Activated naive CD4-positive, alpha-beta T cell treated with anti-CD3 and anti-CD28 coated beads for 36 hours (primary cell): ENCODE measurements around the gene REXO4. TPM values are rescaled to one million over a fixed set of nuclear protein-coding genes. Genes with fewer than 3 reads are reported as not detected.
"Not testable (repeated sequence)": the region's sequence is repeated elsewhere in the genome, so short reads cannot be mapped to it uniquely, and the experiment has no call there.

Source experiments
- CTCF ChIA-PET: fragments of 350-600 bp; sonication (Branson Sonifier 250); formaldehyde crosslinking; loops from one replicate; lab custom pipeline; 2021; ENCODE audit warnings: antibody characterized with exemption; lab: Charles Lee
- DNase-seq: peaks from one replicate; pipeline ENCODE4 v3.0.0-alpha.2; 2020
- H3K27ac Mint-ChIP-seq: one replicate; pipeline ENCODE4 v1.8.0; 2021; ENCODE audit warnings: mild to moderate bottlenecking, mixed read lengths
- H3K27me3 Mint-ChIP-seq: one replicate; pipeline ENCODE4 v1.8.0; 2021; ENCODE audit warnings: low read depth, mixed read lengths
- H3K36me3 Mint-ChIP-seq: one replicate; pipeline ENCODE4 v1.8.0; 2021; ENCODE audit warnings: low read depth, mixed read lengths
- H3K4me1 Mint-ChIP-seq: one replicate; pipeline ENCODE4 v1.8.0; 2021; ENCODE audit warnings: low read depth, mixed read lengths
- H3K4me3 Mint-ChIP-seq: one replicate; pipeline ENCODE4 v1.8.0; 2021; ENCODE audit warnings: mild to moderate bottlenecking, moderate library complexity, mixed read lengths
- H3K9me3 Mint-ChIP-seq: one replicate; pipeline ENCODE4 v1.8.0; 2021; ENCODE audit warnings: mixed read lengths
- intact Hi-C: fragments of 100-400 bp; cut with micrococcal nuclease; formaldehyde crosslinking; loops from one replicate; pipeline ENCODE4 v1.15.1; 2023
- total RNA-seq, 2 experiments: library from RNA; stranded (reverse); gene quantifications; one replicate each; pipeline ENCODE4 v1.2.3, GENCODE V29; 2021

The REXO4 gene
- total RNA-seq, 2 experiments from 2014 or later = 22.5 to 27.0 TPM

DNA sequence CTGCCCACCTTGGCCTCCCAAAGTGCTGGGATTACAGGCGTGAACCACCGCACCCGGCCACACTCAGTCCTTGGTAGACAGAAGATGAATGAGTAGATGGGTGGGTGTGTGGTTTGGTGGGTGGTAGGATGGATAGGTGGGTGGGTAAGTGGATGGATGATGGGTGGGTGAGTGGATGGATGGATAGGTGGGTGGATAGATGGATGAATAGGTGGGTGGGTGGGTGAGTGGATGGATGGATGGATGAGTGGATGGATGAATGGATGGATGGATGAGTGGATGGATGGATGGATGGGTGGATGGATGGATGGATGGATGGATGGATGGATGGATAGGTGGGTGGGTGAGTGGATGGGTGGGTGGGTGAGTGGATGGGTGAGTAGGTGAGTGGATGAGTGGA is 25.5 kb downstream of the REXO4 start:
- H3K4me3 Mint-ChIP-seq, H3K9me3 Mint-ChIP-seq, H3K27me3 Mint-ChIP-seq, intact Hi-C loops, H3K27ac Mint-ChIP-seq, H3K4me1 Mint-ChIP-seq, DNase-seq, H3K36me3 Mint-ChIP-seq, CTCF ChIA-PET: not testable (repeated sequence)

GRCh38 chr9:133391449-133391848 is 26.4 kb downstream of the REXO4 start:
- H3K4me1 Mint-ChIP-seq, H3K36me3 Mint-ChIP-seq, DNase-seq, H3K27me3 Mint-ChIP-seq, H3K9me3 Mint-ChIP-seq, intact Hi-C loops, H3K4me3 Mint-ChIP-seq, H3K27ac Mint-ChIP-seq, CTCF ChIA-PET: not testable (repeated sequence)

GRCh38 chr9:133390713-133391112 is 27.1 kb downstream of the REXO4 start:
- CTCF ChIA-PET = no interaction called here
- Mint-ChIP-seq H3K9me3 (no peaks in the 10 kb centered on the region), H3K27me3 (no peaks in the 10 kb centered on the region), H3K36me3 (no peaks in the 10 kb centered on the region), H3K4me3 (no peak overlapping the region), H3K4me1 (no peaks in the 10 kb centered on the region), H3K27ac (no peak overlapping the region)
- intact Hi-C loops = no loop called here
- DNase-seq = no peak

- intact Hi-C loops = no loop called here
- Mint-ChIP-seq H3K27me3 (no peaks in the 10 kb centered on the region), H3K36me3 (no peaks in the 10 kb centered on the region), H3K27ac (no peak overlapping the region), H3K9me3 (no peaks in the 10 kb centered on the region), H3K4me1 (no peaks in the 10 kb centered on the region), H3K4me3 (no peak overlapping the region)
- no peak for DNase-seq
- CTCF ChIA-PET = interaction anchor here (0.5 kb wide), 1 partner anchor 30 kb away, joined by 3 read pairs; no protein-coding TSS in a partner anchor
These were observed 28.2 kb downstream of the REXO4 start for GRCh38 chr9:133389562-133389961.

- Mint-ChIP-seq H3K36me3 (no peaks in the 10 kb centered on the region), H3K4me3 (no peak overlapping the region), H3K27ac (no peak overlapping the region), H3K4me1 (no peaks in the 10 kb centered on the region), H3K27me3 (no peaks in the 10 kb centered on the region), H3K9me3 (no peaks in the 10 kb centered on the region)
- DNase-seq = no peak
- CTCF ChIA-PET = no interaction called here
- intact Hi-C loops = no loop called here
These were observed 28.7 kb downstream of the REXO4 start for GRCh38 chr9:133389025-133389557.

GRCh38 chr9:133387680-133388079 is 30.1 kb downstream of the REXO4 start:
- Mint-ChIP-seq H3K9me3 (no peaks in the 10 kb centered on the region), H3K4me1 (no peaks in the 10 kb centered on the region), H3K27me3 (no peaks in the 10 kb centered on the region), H3K36me3 (no peaks in the 10 kb centered on the region), H3K27ac (no peak overlapping the region), H3K4me3 (no peak overlapping the region)
- intact Hi-C loops = no loop called here
- no peak for DNase-seq
- CTCF ChIA-PET = no interaction called here

GRCh38 chr9:133386338-133386737 is 31.5 kb downstream of the REXO4 start:
- Mint-ChIP-seq H3K4me1 (no peaks in the 10 kb centered on the region), H3K36me3 (no peaks in the 10 kb centered on the region), H3K27me3 (no peaks in the 10 kb centered on the region), H3K27ac (no peak overlapping the region), H3K9me3 (no peaks in the 10 kb centered on the region), H3K4me3 (no peak overlapping the region)
- intact Hi-C loops = no loop called here
- no peak for DNase-seq
- CTCF ChIA-PET = interaction anchor here (0.6 kb wide), 1 partner anchor 241 kb away, joined by 6 read pairs; no protein-coding TSS in a partner anchor

DNA sequence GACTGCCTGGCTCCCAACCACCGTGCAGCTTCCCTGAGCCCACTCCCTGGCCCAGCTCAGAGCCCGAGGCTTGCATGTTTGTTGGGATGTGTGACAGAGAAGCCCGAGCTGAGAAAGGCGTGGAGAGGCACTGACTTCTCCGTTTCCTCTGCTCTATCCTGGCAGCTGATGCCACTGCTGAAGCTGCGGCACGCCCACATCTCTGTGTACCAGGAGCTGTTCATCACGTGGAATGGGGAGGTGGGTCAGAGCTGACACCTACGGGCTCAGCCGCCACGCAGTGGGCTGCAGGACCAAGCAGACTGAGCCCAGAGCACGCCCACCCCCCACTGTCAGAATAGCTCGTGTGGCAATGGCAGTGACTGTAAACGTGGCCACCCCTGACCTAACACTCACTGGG is 32.4 kb downstream of the REXO4 start:
- no peaks in the 10 kb centered on the region for H3K9me3 Mint-ChIP-seq
- H3K4me1 Mint-ChIP-seq = no peaks in the 10 kb centered on the region
- no peak overlapping the region for H3K4me3 Mint-ChIP-seq
- no peak for DNase-seq
- no peaks in the 10 kb centered on the region for H3K27me3 Mint-ChIP-seq
- CTCF ChIA-PET = no interaction called here
- no peak overlapping the region for H3K27ac Mint-ChIP-seq
- intact Hi-C loops = no loop called here
- H3K36me3 Mint-ChIP-seq = no peaks in the 10 kb centered on the region

- H3K27me3 Mint-ChIP-seq = no peaks in the 10 kb centered on the region
- H3K27ac Mint-ChIP-seq = no peak overlapping the region
- no peak overlapping the region for H3K4me3 Mint-ChIP-seq
- CTCF ChIA-PET = no interaction called here
- no peaks in the 10 kb centered on the region for H3K4me1 Mint-ChIP-seq
- no peak for DNase-seq
- H3K9me3 Mint-ChIP-seq = no peaks in the 10 kb centered on the region
- intact Hi-C loops = no loop called here
- H3K36me3 Mint-ChIP-seq = no peaks in the 10 kb centered on the region
These were observed 33.0 kb downstream of the REXO4 start for GRCh38 chr9:133384736-133385321.

- Mint-ChIP-seq H3K4me3 (no peak overlapping the region), H3K27me3 (no peaks in the 10 kb centered on the region), H3K4me1 (no peaks in the 10 kb centered on the region), H3K27ac (no peak overlapping the region), H3K9me3 (no peaks in the 10 kb centered on the region), H3K36me3 (no peaks in the 10 kb centered on the region)
- intact Hi-C loops = no loop called here
- DNase-seq = no peak
- CTCF ChIA-PET = interaction anchor here (0.7 kb wide), 1 partner anchor 294 kb away, joined by 3 read pairs; no protein-coding TSS in a partner anchor
These were observed 34.4 kb downstream of the REXO4 start for GRCh38 chr9:133383438-133383837.

GRCh38 chr9:133382507-133383141 is 35.2 kb downstream of the REXO4 start:
- H3K36me3 Mint-ChIP-seq = no peaks in the 10 kb centered on the region
- no peak for DNase-seq
- H3K27ac Mint-ChIP-seq = no peak overlapping the region
- no peaks in the 10 kb centered on the region for H3K4me1 Mint-ChIP-seq
- H3K27me3 Mint-ChIP-seq = no peaks in the 10 kb centered on the region
- intact Hi-C loops = no loop called here
- H3K9me3 Mint-ChIP-seq = no peaks in the 10 kb centered on the region
- CTCF ChIA-PET = no interaction called here
- no peak overlapping the region for H3K4me3 Mint-ChIP-seq

DNA sequence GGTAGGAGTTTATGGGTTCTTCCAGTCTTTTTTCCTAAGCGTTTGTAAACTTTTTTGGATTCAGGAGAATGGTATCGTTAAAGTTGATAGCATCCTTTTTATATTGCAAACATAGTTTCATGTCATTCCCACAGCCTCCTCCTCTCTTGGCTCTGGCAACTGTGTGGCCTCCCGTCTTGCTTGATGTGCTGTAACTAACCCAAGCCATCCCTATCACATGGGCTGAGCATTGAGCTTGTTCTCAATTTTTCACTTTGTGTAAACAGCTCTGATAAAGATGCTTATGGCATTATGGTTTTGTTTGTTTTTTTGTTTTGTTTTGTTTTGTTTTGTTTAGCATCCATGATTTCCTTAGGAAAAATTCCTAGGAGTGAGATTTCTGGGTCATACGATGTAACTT is 37.1 kb downstream of the REXO4 start:
- no peak overlapping the region for H3K27ac Mint-ChIP-seq

More for the DNA sequence above, 37.1 kb downstream of the REXO4 start:
- H3K9me3 Mint-ChIP-seq = no peaks in the 10 kb centered on the region
- no peaks in the 10 kb centered on the region for H3K27me3 Mint-ChIP-seq
- CTCF ChIA-PET = interaction anchor here (0.6 kb wide), 1 partner anchor 14 kb away, joined by 4 read pairs; no protein-coding TSS in a partner anchor
- peaks cover 1% of the 10 kb centered on the region for H3K4me1 Mint-ChIP-seq
- DNase-seq = no peak
- H3K4me3 Mint-ChIP-seq = no peak overlapping the region
- intact Hi-C loops = no loop called here
- no peaks in the 10 kb centered on the region for H3K36me3 Mint-ChIP-seq
